Retinal pigment epithelial cell (primary cell): Measurements from ENCODE around the gene TMBIM1.
"Not testable (repeated sequence)": the region's sequence is repeated elsewhere in the genome, so short reads cannot be mapped to it uniquely, and the experiment has no call there.

ENCODE experiments used
- DNase-seq: peaks from one replicate; pipeline ENCODE4 v3.0.0-alpha.2; 2010; ENCODE audit warnings: low read depth
- H3K4me3 ChIP-seq: 2 replicates; pipeline ENCODE4 v1.5.1; 2011; ENCODE audit warnings: mild to moderate bottlenecking, low read length, control low read depth, moderate library complexity
- TF ChIP-seq, protein P1 (sequence below): conservative IDR thresholded peaks from 2 replicates; pipeline ENCODE4 v1.5.1; 2011; ENCODE audit warnings: low read depth, low read length, control low read depth, inconsistent platforms

The TMBIM1 gene

DNA sequence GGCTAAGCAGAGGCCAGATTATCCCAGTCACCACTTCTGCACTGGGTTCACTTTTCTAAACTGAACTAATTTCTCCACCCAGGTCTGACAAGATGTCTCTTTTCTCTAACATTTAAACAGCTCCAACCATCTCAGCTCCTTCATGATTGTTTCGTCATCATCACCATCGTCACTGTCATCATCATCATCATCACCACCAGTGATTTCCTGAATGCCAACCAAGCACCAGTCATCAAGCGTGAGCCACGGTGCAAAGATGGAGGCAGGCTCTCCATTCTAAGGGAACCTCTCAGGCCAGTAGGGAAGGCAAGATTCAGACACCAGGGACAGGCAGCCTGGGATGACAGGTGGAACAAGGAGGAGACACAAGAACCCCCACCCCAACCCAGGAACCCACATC, 25.5 kb upstream of the TMBIM1 start:
- no peak for DNase-seq
- H3K4me3 ChIP-seq: no peak overlapping the region
- TF ChIP-seq, protein P1, sequence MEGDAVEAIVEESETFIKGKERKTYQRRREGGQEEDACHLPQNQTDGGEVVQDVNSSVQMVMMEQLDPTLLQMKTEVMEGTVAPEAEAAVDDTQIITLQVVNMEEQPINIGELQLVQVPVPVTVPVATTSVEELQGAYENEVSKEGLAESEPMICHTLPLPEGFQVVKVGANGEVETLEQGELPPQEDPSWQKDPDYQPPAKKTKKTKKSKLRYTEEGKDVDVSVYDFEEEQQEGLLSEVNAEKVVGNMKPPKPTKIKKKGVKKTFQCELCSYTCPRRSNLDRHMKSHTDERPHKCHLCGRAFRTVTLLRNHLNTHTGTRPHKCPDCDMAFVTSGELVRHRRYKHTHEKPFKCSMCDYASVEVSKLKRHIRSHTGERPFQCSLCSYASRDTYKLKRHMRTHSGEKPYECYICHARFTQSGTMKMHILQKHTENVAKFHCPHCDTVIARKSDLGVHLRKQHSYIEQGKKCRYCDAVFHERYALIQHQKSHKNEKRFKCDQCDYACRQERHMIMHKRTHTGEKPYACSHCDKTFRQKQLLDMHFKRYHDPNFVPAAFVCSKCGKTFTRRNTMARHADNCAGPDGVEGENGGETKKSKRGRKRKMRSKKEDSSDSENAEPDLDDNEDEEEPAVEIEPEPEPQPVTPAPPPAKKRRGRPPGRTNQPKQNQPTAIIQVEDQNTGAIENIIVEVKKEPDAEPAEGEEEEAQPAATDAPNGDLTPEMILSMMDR: no peak

DNA sequence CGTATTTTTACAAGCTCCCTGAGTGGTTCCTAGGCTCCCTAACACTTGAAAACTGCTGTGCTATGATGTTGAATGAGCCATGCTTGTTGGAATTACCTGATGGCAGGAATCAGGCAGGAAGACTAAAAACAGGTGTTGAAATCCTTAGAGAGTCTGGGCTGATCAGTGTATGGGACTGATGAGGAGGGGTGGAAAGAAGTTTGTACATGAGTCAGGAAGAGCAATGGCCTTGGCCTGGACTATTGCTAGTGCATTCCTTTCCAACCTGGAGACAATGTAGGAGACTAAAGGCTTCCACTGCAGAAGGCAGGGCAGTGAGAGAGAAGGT, 25.0 kb upstream of the TMBIM1 start:
- TF ChIP-seq, protein P1: no peak
- DNase-seq: no peak
- H3K4me3 ChIP-seq: no peak overlapping the region

DNA sequence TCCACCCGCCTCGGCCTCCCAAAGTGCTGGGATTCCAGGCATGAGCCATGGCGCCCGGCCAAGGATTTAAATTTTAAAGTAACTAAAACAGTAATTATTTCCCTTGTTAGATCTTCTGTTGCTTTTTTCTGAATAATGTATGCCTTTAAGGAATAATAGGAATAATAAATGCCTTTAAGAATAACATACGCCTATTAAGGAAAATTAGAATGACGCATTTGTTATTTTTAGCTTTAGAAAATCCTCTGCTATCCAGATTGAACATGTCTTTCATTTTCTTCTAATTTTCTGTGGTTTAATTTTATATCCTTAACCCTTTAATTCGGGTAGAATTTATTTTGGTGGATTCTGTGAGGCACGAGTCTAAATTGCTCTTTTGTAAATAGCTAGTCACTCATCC, 23.1 kb upstream of the TMBIM1 start:
- DNase-seq: no peak
- H3K4me3 ChIP-seq: no peak overlapping the region
- TF ChIP-seq, protein P1: no peak

DNA sequence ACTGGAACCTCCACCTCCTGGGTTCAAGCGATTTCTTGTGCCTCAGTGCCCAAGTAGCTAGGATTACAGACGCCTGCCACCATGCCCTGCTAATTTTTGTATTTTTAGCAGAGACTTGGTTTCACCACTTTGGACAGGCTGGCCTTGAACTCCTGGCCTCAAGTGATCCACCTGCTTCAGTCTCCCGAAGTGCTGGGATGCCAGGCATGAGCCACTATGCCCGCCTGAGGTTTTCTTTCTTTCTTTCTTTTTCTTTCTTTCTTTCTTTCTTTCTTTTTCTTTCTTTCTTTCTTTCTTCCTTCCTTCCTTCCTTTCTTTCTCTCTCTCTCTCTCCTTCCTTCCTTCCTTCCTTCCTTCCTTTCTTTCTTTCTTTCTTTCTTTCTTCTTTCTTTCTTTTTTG, 22.5 kb upstream of the TMBIM1 start:
- not testable (repeated sequence) for DNase-seq, H3K4me3 ChIP-seq

DNA sequence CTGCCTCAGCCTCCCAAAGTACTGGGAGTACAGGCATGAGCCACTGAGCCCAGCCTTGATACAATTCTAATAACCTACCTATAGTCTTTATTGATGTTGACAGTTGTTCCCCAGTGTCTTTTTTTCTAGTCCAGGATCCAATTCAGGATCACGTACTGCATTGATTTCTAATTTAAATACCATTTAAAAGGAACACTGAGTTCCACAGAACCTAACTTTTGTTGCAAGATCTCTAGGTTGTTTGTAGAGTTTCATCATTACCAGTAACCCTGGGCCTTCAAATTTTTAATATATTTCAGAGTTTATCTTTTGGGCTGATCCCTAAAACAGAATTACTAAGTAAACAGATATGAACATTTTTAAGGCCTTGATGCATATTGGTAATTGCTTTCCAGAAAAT, 21.1 kb upstream of the TMBIM1 start:
- H3K4me3 ChIP-seq: no peak overlapping the region
- DNase-seq: no peak
- TF ChIP-seq, protein P1: no peak

DNA sequence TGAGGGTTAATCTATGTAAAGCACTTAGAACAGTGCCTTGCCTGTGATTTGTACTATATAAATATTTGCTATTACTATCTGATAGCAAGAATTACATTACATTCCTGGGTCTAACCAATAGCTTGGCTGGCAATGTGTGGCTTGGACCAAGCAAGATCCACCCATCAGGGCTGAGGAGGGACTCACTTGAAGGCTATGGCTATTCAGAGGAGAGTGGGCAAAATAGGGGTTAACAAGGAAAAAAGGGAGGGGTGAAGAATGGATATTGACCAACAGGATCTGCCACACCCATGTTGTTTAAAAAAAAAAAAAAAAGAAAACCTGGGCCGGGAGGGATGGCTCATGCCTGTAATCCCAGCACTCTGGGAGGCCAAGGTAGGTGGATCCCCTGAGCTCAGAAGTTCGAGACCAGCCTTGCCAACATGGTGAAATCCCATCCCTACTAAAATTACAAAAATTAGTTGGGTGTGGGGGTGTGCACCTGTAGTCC, 20.0 kb upstream of the TMBIM1 start:
- no peak for DNase-seq
- TF ChIP-seq, protein P1: no peak
- no peak overlapping the region for H3K4me3 ChIP-seq

DNA sequence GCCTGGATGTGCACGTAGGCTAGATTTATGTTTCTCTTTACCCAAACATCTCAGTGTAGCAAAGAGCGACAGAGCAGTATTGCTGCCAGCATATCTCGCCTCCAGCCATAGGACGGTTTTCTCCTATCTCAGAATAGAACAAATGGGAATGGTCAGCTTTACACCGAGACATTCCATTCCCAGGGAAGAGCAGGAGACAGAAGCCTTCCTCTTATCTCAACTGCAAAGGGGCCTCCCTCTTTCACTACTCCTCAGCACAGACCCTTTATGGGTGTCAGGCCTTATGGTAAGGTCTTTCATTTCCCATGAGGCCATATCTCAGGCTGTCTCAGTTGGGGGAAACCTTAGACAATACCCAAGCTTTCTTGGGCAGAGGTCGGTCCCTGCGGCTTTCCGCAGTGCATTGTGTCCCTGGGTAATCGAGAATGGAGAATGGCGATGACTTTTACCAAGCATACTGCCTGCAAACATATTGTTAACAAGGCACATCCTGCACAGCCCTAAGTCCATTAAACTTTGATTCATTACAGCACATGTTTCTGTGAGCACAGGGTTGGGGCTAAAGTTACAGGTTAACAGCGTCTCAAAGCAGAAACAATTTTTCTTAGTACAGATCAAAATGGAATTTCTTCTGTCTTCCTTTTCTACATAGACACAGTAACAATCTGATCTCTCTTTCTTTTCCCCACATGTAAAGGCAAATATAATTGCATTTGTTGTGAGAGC, 19.4 kb upstream of the TMBIM1 start:
- H3K4me3 ChIP-seq, DNase-seq: not testable (repeated sequence)

DNA sequence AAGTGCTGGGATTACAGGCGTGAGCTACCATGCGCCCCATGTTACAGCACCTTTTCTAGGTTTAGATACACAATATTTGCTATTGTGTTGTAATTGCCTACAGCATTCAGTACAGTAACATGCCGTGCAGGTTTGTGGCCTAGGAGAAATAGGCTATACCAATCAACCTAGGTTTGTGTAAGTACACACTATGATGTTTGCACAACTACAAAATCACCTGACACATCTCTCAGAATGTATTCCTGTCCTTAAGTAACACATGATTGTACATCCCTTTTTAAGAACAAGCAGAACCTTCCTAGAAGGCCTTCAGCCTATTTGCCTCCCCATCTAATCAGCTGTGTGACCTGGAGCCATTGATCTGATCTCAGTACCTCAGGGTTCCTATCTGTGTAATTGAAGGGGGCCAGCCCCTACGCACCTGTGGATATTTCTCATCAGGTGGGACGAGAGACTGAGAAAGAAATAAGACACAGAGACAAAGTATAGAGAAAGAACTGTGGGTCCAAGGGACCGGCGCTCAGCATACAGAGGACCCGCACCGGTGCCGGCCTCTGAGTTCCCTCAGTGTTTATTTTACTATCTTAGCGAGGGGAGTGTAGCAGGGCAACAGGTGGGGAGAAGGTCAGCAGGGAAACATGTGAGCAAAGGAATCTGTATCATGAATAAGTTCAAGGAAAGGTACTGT, 18.7 kb upstream of the TMBIM1 start:
- TF ChIP-seq, protein P1: no peak
- no peak for DNase-seq
- H3K4me3 ChIP-seq: no peak overlapping the region
